ENCODE results near the gene CEMIP. TPM values are rescaled to one million over a fixed set of nuclear protein-coding genes. Genes with fewer than 3 reads are reported as not detected.

Gene CEMIP
- total and polyA plus RNA-seq, 2 of the 8 experiments (the other 6 are each of a cell fraction or from before 2014, with no cell fraction given): 0.11 to 0.60 TPM

DNA sequence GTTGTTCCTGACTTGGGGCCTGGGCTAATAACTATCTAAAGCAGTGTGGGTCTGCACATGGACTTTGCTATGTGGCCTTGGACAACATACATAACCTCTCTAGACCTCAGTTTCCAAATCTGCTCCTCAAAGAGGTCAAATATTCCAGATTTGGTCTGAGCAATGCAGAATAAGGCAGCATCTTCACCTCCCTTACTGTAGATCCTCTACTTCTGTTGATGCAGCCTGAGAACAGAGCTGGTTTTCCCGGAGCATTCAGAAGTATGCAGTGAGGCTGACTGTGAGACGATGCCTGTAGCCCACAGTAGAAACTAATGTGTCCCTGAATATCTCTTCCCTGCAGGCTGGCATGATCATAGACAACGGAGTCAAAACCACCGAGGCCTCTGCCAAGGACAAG, 145.1 kb downstream of the CEMIP start (continued):
- TF ChIP-seq, protein P1, sequence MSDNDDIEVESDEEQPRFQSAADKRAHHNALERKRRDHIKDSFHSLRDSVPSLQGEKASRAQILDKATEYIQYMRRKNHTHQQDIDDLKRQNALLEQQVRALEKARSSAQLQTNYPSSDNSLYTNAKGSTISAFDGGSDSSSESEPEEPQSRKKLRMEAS (IDR thresholded peaks at IDR 0.05): no peak
- TF ChIP-seq SUZ12 (IDR thresholded peaks at IDR 0.05; ENCODE audit: low read length): no peak
- TF ChIP-seq TAF7 (optimal IDR thresholded peaks at IDR 0.05; ENCODE audit: borderline replicate concordance, low read depth, low read length): no peak
- TF ChIP-seq CEBPB (IDR thresholded peaks at IDR 0.05; ENCODE audit: low read depth, low read length): no peak
